Mammary epithelial cell (primary cell): Measurements from ENCODE around the gene OTOF.

ENCODE experiments used
- EZH2 ChIP-seq: IDR thresholded peaks from 2 replicates; pipeline ENCODE4 v1.6.1; 2012; ENCODE audit warnings: low read length, inconsistent platforms, borderline replicate concordance
- TF ChIP-seq, protein P1 (sequence below), 2 donors: IDR thresholded peaks in 1 of 2; conservative IDR thresholded peaks in 1 of 2; 2 replicates each; pipeline ENCODE4 v1.5.1; 2011 to 2012; ENCODE audit warnings: inconsistent platforms in 2 of 2, low read length in 2 of 2, mild to moderate bottlenecking in 2 of 2, control low read depth in 1 of 2, low read depth in 1 of 2; ENCODE audit not compliant: insufficient read depth in 1 of 2; ENCODE audit errors: extremely low read depth in 1 of 2

DNA sequence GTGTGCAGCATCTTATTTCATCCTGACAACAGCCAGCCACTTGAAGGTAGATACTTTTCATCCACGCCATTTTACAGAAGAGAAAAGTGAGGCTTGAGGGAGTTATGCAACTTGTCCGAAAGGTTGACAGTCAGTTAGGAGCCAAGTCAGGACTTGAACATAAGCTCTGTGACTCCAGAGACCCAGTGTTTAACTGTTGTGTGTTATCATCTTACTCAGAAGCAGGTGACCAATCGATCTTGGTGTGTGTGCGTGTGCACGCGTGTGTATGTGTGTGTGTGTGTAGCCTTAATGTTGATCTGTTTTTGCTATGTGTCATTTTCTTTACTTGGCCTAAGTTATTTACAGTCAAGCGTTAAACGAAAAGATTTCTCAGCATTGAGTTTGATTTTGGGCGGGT lies 54.2 kb downstream of the OTOF start:
- TF ChIP-seq, protein P1, sequence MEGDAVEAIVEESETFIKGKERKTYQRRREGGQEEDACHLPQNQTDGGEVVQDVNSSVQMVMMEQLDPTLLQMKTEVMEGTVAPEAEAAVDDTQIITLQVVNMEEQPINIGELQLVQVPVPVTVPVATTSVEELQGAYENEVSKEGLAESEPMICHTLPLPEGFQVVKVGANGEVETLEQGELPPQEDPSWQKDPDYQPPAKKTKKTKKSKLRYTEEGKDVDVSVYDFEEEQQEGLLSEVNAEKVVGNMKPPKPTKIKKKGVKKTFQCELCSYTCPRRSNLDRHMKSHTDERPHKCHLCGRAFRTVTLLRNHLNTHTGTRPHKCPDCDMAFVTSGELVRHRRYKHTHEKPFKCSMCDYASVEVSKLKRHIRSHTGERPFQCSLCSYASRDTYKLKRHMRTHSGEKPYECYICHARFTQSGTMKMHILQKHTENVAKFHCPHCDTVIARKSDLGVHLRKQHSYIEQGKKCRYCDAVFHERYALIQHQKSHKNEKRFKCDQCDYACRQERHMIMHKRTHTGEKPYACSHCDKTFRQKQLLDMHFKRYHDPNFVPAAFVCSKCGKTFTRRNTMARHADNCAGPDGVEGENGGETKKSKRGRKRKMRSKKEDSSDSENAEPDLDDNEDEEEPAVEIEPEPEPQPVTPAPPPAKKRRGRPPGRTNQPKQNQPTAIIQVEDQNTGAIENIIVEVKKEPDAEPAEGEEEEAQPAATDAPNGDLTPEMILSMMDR (conservative IDR thresholded peaks at IDR 0.05 in 1 of 2, IDR thresholded peaks at IDR 0.05 in 1 of 2; ENCODE audit: extremely low read depth in 1 of 2, insufficient read depth in 1 of 2, low read depth in 1 of 2, low read length in 2 of 2), result no peak
- TF ChIP-seq EZH2, result no peak
